Neuronal stem cell (in vitro differentiated cells): Measurements from ENCODE around the gene LILRB2.
"Not testable (repeated sequence)": the region's sequence is repeated elsewhere in the genome, so short reads cannot be mapped to it uniquely, and the experiment has no call there.

Experiments
- DNase-seq: peaks from one replicate; pipeline ENCODE4 v3.0.0-alpha.2; 2013; ENCODE audit warnings: low spot score
- H2AFZ ChIP-seq: one replicate; pipeline ENCODE4 v1.6.1; 2013; ENCODE audit warnings: mild to moderate bottlenecking, low read length, inconsistent platforms
- H2AK5ac ChIP-seq: 2 replicates; pipeline ENCODE4 v1.6.1; 2013; ENCODE audit warnings: low read depth, mild to moderate bottlenecking, inconsistent platforms, low read length, moderate library complexity, mixed read lengths
- H2BK120ac ChIP-seq: 2 replicates; pipeline ENCODE4 v1.6.1; 2013; ENCODE audit warnings: low read depth, mild to moderate bottlenecking, inconsistent platforms, low read length, moderate library complexity, mixed read lengths
- H2BK12ac ChIP-seq: one replicate; pipeline ENCODE4 v1.6.1; 2013; ENCODE audit warnings: low read length, inconsistent platforms
- H2BK15ac ChIP-seq: 2 replicates; pipeline ENCODE4 v1.6.1; 2013; ENCODE audit warnings: mild to moderate bottlenecking, low read length, inconsistent platforms, mixed read lengths
- H2BK5ac ChIP-seq: one replicate; pipeline ENCODE4 v1.6.1; 2013; ENCODE audit warnings: inconsistent platforms, mild to moderate bottlenecking, low read length, moderate library complexity
- H3K14ac ChIP-seq: one replicate; pipeline ENCODE4 v1.6.1; 2013; ENCODE audit warnings: low read length, inconsistent platforms
- H3K18ac ChIP-seq: 2 replicates; pipeline ENCODE4 v1.6.1; 2013; ENCODE audit warnings: low read length, inconsistent platforms
- H3K23ac ChIP-seq: 2 replicates; pipeline ENCODE4 v1.6.1; 2013; ENCODE audit warnings: low read depth, mild to moderate bottlenecking, mixed read lengths, low read length, inconsistent platforms; ENCODE audit not compliant: poor library complexity
- H3K27ac ChIP-seq: replicated peaks from 3 replicates; pipeline ENCODE4 v1.5.1; 2013; ENCODE audit warnings: low read length, inconsistent platforms
- H3K27me3 ChIP-seq, 3 experiments: 2 replicates each; pipeline ENCODE4 v1.6.1; 2013; ENCODE audit warnings: low read length in 3 of 3, mild to moderate bottlenecking in 2 of 3, inconsistent platforms in 1 of 3, low read depth in 1 of 3, mixed read lengths in 1 of 3, moderate library complexity in 1 of 3; ENCODE audit not compliant: control insufficient read depth in 3 of 3, insufficient read depth in 3 of 3
- H3K36me3 ChIP-seq, 2 donors: replicated peaks in 1 of 2; 2 replicates each; pipeline ENCODE4 v1.6.1; 2013; ENCODE audit warnings: low read length in 2 of 2; ENCODE audit not compliant: control insufficient read depth in 2 of 2, insufficient read depth in 2 of 2
- H3K4ac ChIP-seq: 2 replicates; pipeline ENCODE4 v1.6.1; 2013; ENCODE audit warnings: inconsistent platforms, mild to moderate bottlenecking, low read length, moderate library complexity
- H3K4me1 ChIP-seq, 2 donors: 1 replicate in 1 of 2; 2 replicates in 1 of 2; pipeline ENCODE4 v1.6.1; 2013; ENCODE audit warnings: low read length in 2 of 2, low read depth in 1 of 2; ENCODE audit not compliant: control insufficient read depth in 2 of 2, insufficient read depth in 1 of 2
- H3K4me2 ChIP-seq: one replicate; pipeline ENCODE4 v1.6.1; 2013; ENCODE audit warnings: mild to moderate bottlenecking, low read length, inconsistent platforms; ENCODE audit not compliant: insufficient read depth, poor library complexity, severe bottlenecking
- H3K4me3 ChIP-seq, 2 donors: 2 replicates each; pipeline ENCODE4 v1.5.1; 2013; ENCODE audit warnings: low read length in 2 of 2, mild to moderate bottlenecking in 2 of 2, inconsistent platforms in 1 of 2, moderate library complexity in 1 of 2
- H3K79me1 ChIP-seq: one replicate; pipeline ENCODE4 v1.6.1; 2013; ENCODE audit warnings: low read depth, mild to moderate bottlenecking, inconsistent platforms, low read length, moderate library complexity
- H3K9ac ChIP-seq: one replicate; pipeline ENCODE4 v1.6.1; 2013; ENCODE audit warnings: mild to moderate bottlenecking, low read depth, low read length, inconsistent platforms; ENCODE audit not compliant: poor library complexity
- H3K9me3 ChIP-seq, 2 donors: replicated peaks in 1 of 2; 2 replicates each; pipeline versions ENCODE3 to v1.6.1; 2013; ENCODE audit warnings: low read length in 2 of 2, mild to moderate bottlenecking in 2 of 2, inconsistent platforms in 1 of 2, low read depth in 1 of 2, mixed read lengths in 1 of 2, moderate library complexity in 1 of 2; ENCODE audit not compliant: control insufficient read depth in 2 of 2, insufficient read depth in 1 of 2
- H4K8ac ChIP-seq: one replicate; pipeline ENCODE4 v1.6.1; 2013; ENCODE audit warnings: low read depth, mild to moderate bottlenecking, inconsistent platforms, low read length, moderate library complexity
- H4K91ac ChIP-seq: one replicate; pipeline ENCODE4 v1.6.1; 2013; ENCODE audit warnings: low read length, low read depth, mild to moderate bottlenecking, inconsistent platforms; ENCODE audit not compliant: poor library complexity
- WGBS, 2 donors: extraction: QIAGEN DNeasy Blood & Tissue Kit; methylation state at CpG; one replicate each; pipeline ENCODE4 v1.1.7; 2013; ENCODE audit warnings: missing lambda C conversion rate in 2 of 2, mixed read lengths in 1 of 2; ENCODE audit not compliant: insufficient read length in 2 of 2, insufficient replicate concordance in 1 of 2; ENCODE audit errors: extremely low coverage in 2 of 2; 5-methylcytosine and 5-hydroxymethylcytosine counted together

Gene LILRB2

GRCh38 chr19:54287456-54287855 is 6.5 kb upstream of the LILRB2 start:
- no peak overlapping the region for H4K91ac ChIP-seq

GRCh38 chr19:54286283-54286682 is 5.4 kb upstream of the LILRB2 start:
- not testable (repeated sequence) for H3K27ac ChIP-seq, DNase-seq, H3K4me2 ChIP-seq

More at GRCh38 chr19:54287456-54287855, 6.5 kb upstream of the LILRB2 start:
- H3K4me2 ChIP-seq = no peak overlapping the region
- no peak overlapping the region for H2BK12ac ChIP-seq
- H3K23ac ChIP-seq = no peak overlapping the region
- H2AK5ac ChIP-seq = no peak overlapping the region
- no peak overlapping the region for H2AFZ ChIP-seq
- H3K36me3 ChIP-seq = no peaks in the 10 kb centered on the region
- H3K4me3 ChIP-seq = no peak overlapping the region
- no peaks in the 10 kb centered on the region for H3K9me3 ChIP-seq
- H2BK120ac ChIP-seq = no peak overlapping the region
- H3K18ac ChIP-seq = no peak overlapping the region
- no peak overlapping the region for H3K9ac ChIP-seq
- H2BK5ac ChIP-seq = no peak overlapping the region
- no peak overlapping the region for H2BK15ac ChIP-seq
- no peak overlapping the region for H4K8ac ChIP-seq
- H3K79me1 ChIP-seq = no peaks in the 10 kb centered on the region
- no peak for DNase-seq
- no peak overlapping the region for H3K27ac ChIP-seq
- H3K4ac ChIP-seq = no peak overlapping the region
- H3K27me3 ChIP-seq = peaks cover 0 to 19% (median 0%) of the 10 kb centered on the region in 3 experiments
- H3K4me1 ChIP-seq = no peaks in the 10 kb centered on the region
- H3K14ac ChIP-seq = no peak overlapping the region
- WGBS, 2 donors = no CpG with 5 or more reads among the region's 4 CpGs

GRCh38 chr19:54285427-54286056 is 4.6 kb upstream of the LILRB2 start:
- not testable (repeated sequence) for H2AK5ac ChIP-seq, DNase-seq, H3K4me1 ChIP-seq, H3K36me3 ChIP-seq, H3K23ac ChIP-seq, H3K27ac ChIP-seq, H2BK12ac ChIP-seq, H3K4ac ChIP-seq, H2BK15ac ChIP-seq, H3K4me3 ChIP-seq, H2BK120ac ChIP-seq, H4K8ac ChIP-seq, H3K18ac ChIP-seq, H3K9me3 ChIP-seq, H4K91ac ChIP-seq, H2BK5ac ChIP-seq, H3K9ac ChIP-seq, H2AFZ ChIP-seq, H3K4me2 ChIP-seq, H3K14ac ChIP-seq, H3K79me1 ChIP-seq
- H3K27me3 ChIP-seq = peaks cover 0 to 21% (median 0%) of the 10 kb centered on the region in 3 experiments
- no CpG with 5 or more reads among the region's 12 CpGs for WGBS, 2 donors

More at GRCh38 chr19:54286283-54286682, 5.4 kb upstream of the LILRB2 start:
- not testable (repeated sequence) for H3K14ac ChIP-seq, H3K36me3 ChIP-seq, H2BK15ac ChIP-seq, H4K8ac ChIP-seq, H2AK5ac ChIP-seq, H3K4me3 ChIP-seq, H3K9me3 ChIP-seq, H2BK120ac ChIP-seq, H3K18ac ChIP-seq, H2BK12ac ChIP-seq, H3K9ac ChIP-seq, H2AFZ ChIP-seq, H3K4ac ChIP-seq, H3K23ac ChIP-seq, H3K79me1 ChIP-seq, H3K4me1 ChIP-seq, H2BK5ac ChIP-seq, H4K91ac ChIP-seq
- peaks cover 0 to 21% (median 0%) of the 10 kb centered on the region in 3 experiments for H3K27me3 ChIP-seq
- WGBS, 2 donors = no CpG with 5 or more reads among the region's 10 CpGs

GRCh38 chr19:54282686-54283470 is 2.0 kb upstream of the LILRB2 start:
- Histone ChIP-seq H4K8ac (no peak overlapping the region), H2BK5ac (no peak overlapping the region), H3K4me3 (no peak overlapping the region), H2AFZ (no peak overlapping the region), H3K27ac (no peak overlapping the region), H2BK120ac (no peak overlapping the region), H3K27me3 (peaks cover 0 to 20% (median 0%) of the 10 kb centered on the region in 3 experiments), H4K91ac (no peak overlapping the region), H3K79me1 (no peaks in the 10 kb centered on the region), H3K4me2 (no peak overlapping the region), H3K23ac (no peak overlapping the region), H3K4me1 (no peaks in the 10 kb centered on the region), H2BK12ac (no peak overlapping the region), H3K4ac (no peak overlapping the region), H3K9ac (no peak overlapping the region), H3K18ac (no peak overlapping the region), H2BK15ac (no peak overlapping the region), H3K9me3 (no peaks in the 10 kb centered on the region), H2AK5ac (no peak overlapping the region), H3K36me3 (no peaks in the 10 kb centered on the region), H3K14ac (no peak overlapping the region)
- no peak for DNase-seq
- no CpG with 5 or more reads among the region's 9 CpGs for WGBS, 2 donors
